VCaP (cell line): Measurements from ENCODE around the gene MT1G.
A peak's percentile ranks its signal among the peaks of the same experiment; 100 is the strongest.

Experiments used
- H3K27ac ChIP-seq: fragments of 450-650 bp; 2 replicates; pipeline ENCODE4 v1.5.1; 2017
- TF ChIP-seq, protein P1 (sequence below): fragments of 450-650 bp; conservative IDR thresholded peaks from 2 replicates; pipeline ENCODE4 v1.5.1; 2017; ENCODE audit warnings: mild to moderate bottlenecking, moderate library complexity

MT1G gene

DNA sequence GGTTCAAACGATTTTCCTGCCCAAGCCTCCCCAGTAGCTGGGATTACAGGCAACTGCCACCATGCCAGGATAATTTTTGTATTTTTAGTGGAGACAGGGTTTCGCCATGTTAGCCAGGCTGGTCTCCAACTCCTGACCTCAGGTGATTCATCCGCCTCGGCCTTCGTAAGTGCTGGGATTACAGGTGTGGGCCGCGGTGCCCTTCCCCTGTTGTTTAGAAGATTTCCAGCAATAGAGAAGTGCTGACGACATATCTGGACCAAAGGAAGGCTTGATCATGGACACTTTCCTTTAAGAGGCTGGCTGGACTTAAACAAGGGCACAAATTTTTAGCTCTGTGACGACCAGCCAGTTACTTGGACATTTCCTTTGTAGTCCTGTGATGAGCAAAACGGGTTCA, 36.7 kb downstream of the MT1G start:
- no peak overlapping the region for H3K27ac ChIP-seq
- TF ChIP-seq, protein P1, sequence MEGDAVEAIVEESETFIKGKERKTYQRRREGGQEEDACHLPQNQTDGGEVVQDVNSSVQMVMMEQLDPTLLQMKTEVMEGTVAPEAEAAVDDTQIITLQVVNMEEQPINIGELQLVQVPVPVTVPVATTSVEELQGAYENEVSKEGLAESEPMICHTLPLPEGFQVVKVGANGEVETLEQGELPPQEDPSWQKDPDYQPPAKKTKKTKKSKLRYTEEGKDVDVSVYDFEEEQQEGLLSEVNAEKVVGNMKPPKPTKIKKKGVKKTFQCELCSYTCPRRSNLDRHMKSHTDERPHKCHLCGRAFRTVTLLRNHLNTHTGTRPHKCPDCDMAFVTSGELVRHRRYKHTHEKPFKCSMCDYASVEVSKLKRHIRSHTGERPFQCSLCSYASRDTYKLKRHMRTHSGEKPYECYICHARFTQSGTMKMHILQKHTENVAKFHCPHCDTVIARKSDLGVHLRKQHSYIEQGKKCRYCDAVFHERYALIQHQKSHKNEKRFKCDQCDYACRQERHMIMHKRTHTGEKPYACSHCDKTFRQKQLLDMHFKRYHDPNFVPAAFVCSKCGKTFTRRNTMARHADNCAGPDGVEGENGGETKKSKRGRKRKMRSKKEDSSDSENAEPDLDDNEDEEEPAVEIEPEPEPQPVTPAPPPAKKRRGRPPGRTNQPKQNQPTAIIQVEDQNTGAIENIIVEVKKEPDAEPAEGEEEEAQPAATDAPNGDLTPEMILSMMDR: no peak

DNA sequence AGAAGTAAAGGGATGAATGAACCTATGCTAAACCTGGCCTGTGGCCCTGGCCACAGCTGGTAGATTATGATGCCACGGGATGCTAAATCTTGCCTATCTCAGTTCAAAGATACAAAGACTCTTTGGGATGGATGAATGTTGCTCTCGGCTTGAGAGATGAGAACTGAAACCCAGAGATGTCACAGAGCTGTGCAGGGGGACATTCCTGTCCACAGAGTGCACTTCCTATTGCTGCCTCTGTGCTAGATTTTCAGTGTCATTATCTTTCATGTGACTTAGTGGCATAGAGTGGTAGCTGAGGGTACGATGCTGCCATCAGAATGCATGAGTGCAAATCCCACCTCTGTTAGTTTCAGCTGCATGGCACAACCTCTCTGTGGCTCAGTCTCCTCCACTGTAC, 37.7 kb downstream of the MT1G start:
- TF ChIP-seq, protein P1: no peak
- H3K27ac ChIP-seq: no peak overlapping the region

DNA sequence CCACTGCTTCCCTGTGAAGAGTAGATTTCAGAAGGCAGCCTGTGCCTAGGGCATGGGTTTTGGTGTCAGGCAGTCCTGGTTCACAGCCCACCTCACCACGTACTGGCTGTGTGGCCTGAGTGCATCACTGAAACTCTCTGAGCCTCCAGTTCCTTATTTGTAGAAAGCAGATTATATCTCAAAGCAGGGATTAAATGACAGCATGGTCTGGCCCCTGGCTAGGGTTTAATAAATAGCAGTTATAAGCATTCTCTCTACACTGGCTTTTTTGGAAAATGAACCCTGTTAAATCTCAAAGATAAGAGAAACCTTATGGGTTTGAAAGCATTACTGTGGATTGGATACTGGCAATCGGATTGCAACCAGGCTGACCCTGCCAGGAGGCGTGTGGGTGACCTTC, 38.3 kb downstream of the MT1G start:
- TF ChIP-seq, protein P1: no peak
- no peak overlapping the region for H3K27ac ChIP-seq

DNA sequence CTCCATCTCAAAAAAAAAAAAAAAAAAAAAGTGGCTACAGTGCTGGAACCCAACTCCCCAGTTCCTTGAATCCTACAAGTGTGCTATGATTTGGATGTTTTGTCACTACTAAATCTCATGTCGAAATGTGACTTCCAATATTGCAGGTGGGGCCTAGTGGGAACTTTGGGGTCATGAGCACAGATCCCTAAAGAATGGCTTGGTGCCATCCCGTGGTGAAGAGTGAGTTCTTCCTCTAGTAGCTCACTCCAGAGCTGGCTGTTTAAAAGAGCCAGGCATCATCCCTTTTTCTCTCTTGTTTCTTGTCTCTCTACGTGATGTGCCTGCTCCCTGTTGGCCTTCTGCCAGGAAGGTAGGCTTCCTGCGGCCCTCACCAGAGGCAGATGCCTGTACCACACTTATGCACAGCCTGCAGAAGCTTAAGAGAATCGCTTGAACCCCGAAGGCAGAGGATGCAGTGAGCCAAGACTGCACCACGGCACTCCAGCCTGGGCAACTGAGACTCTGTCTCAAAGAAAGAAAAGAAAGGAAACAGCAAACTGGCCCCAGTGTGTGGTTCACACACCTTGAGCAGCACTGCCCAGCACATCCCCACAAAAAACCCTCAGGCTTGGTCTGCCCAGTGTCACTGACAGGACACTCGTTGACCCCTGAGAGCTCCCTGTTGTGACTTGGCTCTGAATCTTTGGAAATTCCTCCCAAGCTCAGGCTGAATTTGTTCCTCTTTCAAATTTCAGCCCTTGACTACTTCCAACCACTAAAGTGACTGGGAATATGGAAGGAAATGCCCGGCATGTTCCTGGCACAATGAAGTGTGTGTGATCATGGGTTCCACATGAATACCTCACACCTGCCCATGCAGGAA, 39.1 kb downstream of the MT1G start:
- TF ChIP-seq, protein P1: no peak
- no peak overlapping the region for H3K27ac ChIP-seq

DNA sequence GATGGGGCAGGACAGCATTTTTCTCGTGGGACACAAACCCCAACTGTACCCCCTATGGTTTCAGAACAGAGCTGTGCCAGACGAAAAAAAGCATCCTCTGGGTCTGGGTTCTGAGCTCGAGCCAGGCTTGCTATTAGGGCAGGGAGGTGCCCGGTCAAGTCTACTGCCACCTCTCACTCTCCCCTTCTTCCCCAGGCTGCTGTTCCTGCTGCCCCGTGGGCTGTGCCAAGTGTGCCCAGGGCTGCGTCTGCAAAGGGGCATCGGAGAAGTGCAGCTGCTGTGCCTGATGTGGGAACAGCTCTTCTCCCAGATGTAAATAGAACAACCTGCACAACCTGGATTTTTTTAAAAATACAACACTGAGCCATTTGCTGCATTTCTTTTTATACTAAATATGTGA, 41.2 kb downstream of the MT1G start:
- peak overlapping the region; percentile 70 for H3K27ac ChIP-seq
- TF ChIP-seq, protein P1: no peak

DNA sequence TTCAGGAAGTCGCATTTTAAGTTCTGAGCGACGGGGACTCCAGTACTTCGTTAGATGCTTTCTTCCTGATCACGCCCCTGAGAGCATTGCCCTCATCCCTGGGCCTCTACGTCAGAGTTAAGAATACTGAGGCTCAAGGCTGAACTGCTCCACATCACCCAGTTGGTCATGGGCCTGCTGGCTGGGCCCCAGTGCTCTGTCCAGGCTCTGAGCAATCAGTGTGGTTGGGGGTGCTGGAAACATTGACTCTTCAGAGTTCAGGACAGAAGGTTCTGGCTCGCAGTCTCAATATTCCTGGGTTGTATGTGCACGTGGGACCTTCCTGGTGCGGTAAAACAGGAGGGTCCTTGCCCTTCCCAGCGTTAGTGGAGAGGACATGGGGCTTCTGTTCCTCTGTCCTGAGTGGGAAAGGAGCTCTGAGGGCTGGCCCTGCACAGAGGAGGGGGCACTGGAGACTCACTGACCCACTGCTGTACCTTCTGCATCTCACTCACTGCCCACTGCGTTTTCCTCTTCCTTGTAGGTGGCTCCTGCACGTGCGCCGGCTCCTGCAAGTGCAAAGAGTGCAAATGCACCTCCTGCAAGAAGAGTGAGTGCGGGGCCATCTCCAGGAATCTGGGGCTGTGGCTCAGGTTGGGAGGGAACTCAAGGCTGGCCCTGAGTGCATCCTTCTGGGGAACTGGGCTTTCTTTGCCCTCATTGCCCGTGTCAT, 41.8 kb downstream of the MT1G start:
- TF ChIP-seq, protein P1: no peak
- peak overlapping the region; percentile 70 for H3K27ac ChIP-seq

DNA sequence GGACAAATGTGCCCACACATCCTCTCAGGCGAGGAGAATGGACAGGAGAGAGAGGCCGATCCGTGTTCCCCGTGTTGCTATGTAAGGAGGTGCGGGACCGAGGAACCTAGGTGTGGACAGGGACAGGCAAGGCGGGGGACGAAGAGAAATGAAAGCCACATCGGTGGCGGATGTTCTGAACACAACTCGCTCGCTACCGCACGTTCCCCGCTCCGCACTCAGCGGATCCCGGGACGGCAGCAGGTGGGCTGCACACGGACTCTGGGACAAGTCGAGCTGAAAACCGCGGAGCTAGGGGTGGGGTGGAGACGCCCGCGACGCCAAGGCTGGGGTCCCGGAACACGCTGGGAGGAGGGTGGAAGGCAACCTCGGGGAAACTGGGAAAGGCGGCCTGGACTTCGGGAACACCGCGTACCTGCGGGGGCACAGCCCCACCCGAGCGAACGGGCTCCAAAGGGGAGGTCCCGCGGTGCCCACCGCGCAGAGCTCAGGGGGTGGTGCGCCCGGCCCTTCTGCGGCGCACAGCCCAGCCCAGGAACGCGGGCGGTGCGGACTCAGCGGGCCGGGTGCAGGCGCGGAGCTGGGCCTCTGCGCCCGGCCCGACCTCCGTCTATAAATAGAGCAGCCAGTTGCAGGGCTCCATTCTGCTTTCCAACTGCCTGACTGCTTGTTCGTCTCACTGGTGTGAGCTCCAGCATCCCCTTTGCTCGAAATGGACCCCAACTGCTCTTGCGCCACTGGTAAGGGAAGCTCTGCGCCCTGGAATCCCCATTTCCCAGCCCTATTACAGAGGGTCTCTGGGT, 42.5 kb downstream of the MT1G start, which contains the start of gene MT1E:
MT1E (plus strand) TSS at position 642 of the 803 bp plus-strand sequence; CDS start at position 713, 71 bp downstream.
- TF ChIP-seq, protein P1: no peak
- H3K27ac ChIP-seq: peak within 1 kb of the TSS; percentile 70
